GM19238 (cell line): Measurements from ENCODE around the gene TRIM54.
A peak's percentile ranks its signal among the peaks of the same experiment; 100 is the strongest.
"Not testable (repeated sequence)": the region's sequence is repeated elsewhere in the genome, so short reads cannot be mapped to it uniquely, and the experiment has no call there.

Source experiments
- DNase-seq: peaks from one replicate; pipeline ENCODE4 v3.0.0; 2011; ENCODE audit warnings: low spot score; ENCODE audit not compliant: insufficient read length

Gene TRIM54

GRCh38 chr2:27312152-27312551, 29.9 kb downstream of the TRIM54 start:
- DNase-seq = no peak

- DNase-seq = no peak
These were observed 31.8 kb downstream of the TRIM54 start for GRCh38 chr2:27313882-27314645.

GRCh38 chr2:27314709-27315108, 32.5 kb downstream of the TRIM54 start:
- no peak for DNase-seq

- DNase-seq = no peak
These were observed 32.9 kb downstream of the TRIM54 start for GRCh38 chr2:27315122-27315521.

- DNase-seq = no peak
These were observed 34.6 kb downstream of the TRIM54 start for GRCh38 chr2:27316655-27317412.

- DNase-seq = not testable (repeated sequence)
These were observed 37.6 kb downstream of the TRIM54 start for GRCh38 chr2:27319839-27320238.

- no peak for DNase-seq
These were observed 38.8 kb downstream of the TRIM54 start for GRCh38 chr2:27320958-27321543.

- peak; percentile 24 for DNase-seq
These were observed 40.1 kb downstream of the TRIM54 start for GRCh38 chr2:27322301-27322765.

- peak; percentile 98 for DNase-seq
These were observed 40.8 kb downstream of the TRIM54 start, which contains the start of gene MPV17 for GRCh38 chr2:27322766-27323595. MPV17 (minus strand) TSS chr2:27323097; CDS start chr2:27322517, 580 bp downstream.

- DNase-seq = no peak
These were observed 41.5 kb downstream of the TRIM54 start for GRCh38 chr2:27323596-27324285.

- no peak for DNase-seq
These were observed 42.5 kb downstream of the TRIM54 start for GRCh38 chr2:27324720-27325119.

- no peak for DNase-seq
These were observed 53.1 kb downstream of the TRIM54 start for GRCh38 chr2:27335311-27335710.

GRCh38 chr2:27336173-27336572, 53.9 kb downstream of the TRIM54 start:
- DNase-seq = no peak

- DNase-seq = no peak
These were observed 65.4 kb downstream of the TRIM54 start for GRCh38 chr2:27347641-27348040.

GRCh38 chr2:27350106-27350693, 68.0 kb downstream of the TRIM54 start:
- DNase-seq = no peak

- no peak for DNase-seq
These were observed 69.8 kb downstream of the TRIM54 start for GRCh38 chr2:27351802-27352598.

GRCh38 chr2:27353386-27353761, 71.1 kb downstream of the TRIM54 start:
- not testable (repeated sequence) for DNase-seq

GRCh38 chr2:27353762-27354596, 71.8 kb downstream of the TRIM54 start:
- DNase-seq = no peak

GRCh38 chr2:27354597-27354927, 72.3 kb downstream of the TRIM54 start:
- DNase-seq = no peak
